ENCODE measurements around the gene LRCOL1.
"Not testable (repeated sequence)": the region's sequence is repeated elsewhere in the genome, so short reads cannot be mapped to it uniquely, and the experiment has no call there.

The LRCOL1 gene

GRCh38 chr12:132600048-132601032, 10.0 kb downstream of the LRCOL1 start:
- peak; percentile 47 for DNase-seq

- not testable (repeated sequence) for DNase-seq
Measured at GRCh38 chr12:132599502-132599901, 10.9 kb downstream of the LRCOL1 start.

DNA sequence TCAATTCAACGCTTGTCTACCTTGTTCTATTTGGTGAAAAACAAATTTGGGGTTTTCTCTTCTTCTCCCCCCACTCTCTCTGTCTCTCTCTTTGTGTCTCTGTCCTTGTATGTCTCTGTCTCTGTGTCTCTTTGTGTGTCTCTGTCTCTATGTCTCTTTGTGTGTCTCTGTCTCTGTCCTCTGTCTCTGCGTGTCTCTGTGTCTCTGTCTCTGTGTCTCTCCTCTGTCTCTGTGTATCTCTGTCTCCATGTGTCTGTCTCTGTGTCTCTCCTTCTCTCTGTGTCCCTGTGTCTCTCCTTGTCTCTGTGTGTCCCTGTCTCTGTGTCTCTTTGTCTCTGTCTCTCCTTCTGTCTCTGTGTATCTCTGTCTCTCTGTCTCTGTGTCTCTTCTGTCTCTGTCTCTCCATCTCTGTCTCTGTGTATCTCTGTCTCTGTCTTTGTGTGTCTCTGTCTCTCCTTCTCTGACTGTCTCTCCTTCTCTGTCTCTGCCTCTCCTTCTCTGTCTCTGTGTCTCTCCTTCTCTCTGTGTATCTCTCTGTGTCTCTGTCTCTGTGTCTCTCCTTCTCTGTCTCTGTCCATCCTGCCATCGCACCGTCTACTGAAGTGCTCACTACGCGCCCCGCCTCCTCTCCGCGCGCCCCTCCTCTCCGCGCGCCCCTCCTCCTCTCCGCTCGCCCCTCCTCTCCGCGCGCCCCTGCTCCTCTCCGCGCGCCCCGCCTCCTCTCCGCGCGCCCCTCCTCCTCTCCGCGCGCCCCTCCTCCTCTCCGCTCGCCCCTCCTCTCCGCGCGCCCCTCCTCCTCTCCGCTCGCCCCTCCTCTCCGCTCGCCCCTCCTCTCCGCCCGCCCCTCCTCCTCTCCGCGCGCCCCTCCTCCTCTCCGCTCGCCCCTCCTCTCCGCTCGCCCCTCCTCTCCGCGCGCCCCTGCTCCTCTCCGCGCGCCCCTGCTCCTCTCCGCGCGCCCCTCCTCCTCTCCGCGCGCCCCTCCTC, 12.8 kb downstream of the LRCOL1 start:
- DNase-seq: no peak

DNA sequence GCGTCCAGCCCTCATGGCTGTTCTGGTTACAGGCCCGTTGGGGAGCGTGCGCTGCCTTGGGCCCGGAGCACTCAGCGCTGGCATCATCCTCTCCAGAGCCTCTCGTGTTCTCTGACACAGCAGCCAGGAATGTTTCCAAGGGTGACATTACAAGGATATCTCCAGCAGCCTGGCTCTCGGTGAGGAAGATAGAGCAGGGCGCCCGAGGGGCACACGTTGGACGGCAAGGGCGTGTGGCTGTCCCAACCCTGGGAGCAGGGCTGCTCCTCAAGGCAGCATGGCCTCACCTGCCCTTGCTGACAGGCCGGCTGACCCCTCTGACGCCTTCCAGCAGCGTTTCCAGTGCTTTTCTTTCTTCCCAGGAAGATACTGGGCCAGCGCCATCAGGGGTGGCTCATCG, 14.4 kb downstream of the LRCOL1 start:
- no peak for DNase-seq

GRCh38 chr12:132595183-132595582, 15.2 kb downstream of the LRCOL1 start:
- DNase-seq: no peak

GRCh38 chr12:132593938-132594358, 16.4 kb downstream of the LRCOL1 start:
- peak; percentile 85 for DNase-seq

DNA sequence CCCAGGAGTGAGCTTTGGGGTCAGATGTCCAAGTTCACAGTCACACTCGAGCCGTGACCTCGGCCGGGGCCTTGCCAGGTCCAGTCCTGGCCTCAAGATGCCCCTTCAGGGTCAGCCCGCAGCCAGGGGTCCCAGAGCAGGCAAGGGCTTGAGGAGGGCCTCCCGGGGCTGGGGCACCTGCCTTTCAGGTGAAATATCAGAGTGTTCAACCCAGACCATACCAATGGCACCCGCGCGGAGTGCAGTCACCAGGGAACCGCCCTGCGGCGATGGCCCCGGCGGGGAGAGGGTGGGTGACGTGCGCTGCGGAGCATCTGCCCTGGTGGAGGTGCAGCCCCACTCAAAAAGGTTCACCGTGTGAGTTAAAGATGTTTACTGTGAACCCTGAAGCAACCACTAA, 16.9 kb downstream of the LRCOL1 start:
- no peak for DNase-seq

DNA sequence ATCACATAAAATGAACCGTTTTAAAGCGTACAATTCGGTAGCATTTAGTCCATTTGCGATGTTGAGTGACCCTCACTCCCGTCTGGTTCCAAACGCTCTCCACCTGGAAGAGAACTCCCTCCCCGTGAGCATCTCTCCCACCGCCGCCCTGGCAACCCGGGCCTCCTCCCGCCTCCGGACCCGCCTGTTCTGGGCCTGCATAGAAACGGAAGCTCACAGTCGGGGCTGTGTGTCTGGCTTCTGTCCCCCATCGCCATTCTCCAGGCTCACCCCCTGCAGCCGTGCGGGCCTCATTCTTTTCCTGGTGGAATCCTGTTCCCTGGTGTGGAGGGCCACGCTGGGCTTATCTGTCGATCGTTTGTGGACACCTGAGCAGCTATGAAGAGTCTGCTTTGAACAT, 17.3 kb downstream of the LRCOL1 start:
- DNase-seq: no peak

DNA sequence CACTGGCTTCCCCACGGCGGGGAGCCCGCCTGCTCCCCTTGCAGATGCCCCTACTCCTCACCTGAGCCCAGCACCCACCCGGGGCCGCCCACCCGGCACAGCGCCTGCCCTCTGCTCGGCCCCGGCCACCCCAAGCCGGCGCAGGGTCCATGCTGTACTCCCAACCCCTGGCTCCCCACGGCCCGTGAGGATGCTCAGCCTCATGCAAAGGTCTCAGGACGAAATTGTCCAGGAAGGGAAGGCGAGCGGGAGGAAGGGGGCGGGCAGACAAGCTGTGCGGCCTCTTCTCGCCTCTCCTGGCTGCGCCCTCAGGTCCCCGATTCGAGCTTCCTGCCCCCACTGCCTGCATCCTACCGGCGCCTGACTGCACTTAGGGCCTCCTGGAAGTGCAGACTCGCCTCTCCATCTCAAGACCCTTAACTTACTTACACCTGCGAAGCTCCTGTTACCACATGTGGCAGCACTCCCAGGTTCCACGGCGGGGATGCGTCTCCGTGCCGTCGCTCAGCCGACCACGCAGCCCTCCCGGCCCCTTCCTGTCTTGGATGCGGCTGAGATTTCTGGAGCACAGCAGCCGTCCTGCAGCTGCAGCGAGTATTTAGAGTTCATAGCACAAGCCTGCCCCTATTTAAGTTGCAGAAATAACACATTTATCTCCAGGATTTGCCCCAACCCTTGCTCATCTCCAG, 18.0 kb downstream of the LRCOL1 start:
- no peak for DNase-seq

DNA sequence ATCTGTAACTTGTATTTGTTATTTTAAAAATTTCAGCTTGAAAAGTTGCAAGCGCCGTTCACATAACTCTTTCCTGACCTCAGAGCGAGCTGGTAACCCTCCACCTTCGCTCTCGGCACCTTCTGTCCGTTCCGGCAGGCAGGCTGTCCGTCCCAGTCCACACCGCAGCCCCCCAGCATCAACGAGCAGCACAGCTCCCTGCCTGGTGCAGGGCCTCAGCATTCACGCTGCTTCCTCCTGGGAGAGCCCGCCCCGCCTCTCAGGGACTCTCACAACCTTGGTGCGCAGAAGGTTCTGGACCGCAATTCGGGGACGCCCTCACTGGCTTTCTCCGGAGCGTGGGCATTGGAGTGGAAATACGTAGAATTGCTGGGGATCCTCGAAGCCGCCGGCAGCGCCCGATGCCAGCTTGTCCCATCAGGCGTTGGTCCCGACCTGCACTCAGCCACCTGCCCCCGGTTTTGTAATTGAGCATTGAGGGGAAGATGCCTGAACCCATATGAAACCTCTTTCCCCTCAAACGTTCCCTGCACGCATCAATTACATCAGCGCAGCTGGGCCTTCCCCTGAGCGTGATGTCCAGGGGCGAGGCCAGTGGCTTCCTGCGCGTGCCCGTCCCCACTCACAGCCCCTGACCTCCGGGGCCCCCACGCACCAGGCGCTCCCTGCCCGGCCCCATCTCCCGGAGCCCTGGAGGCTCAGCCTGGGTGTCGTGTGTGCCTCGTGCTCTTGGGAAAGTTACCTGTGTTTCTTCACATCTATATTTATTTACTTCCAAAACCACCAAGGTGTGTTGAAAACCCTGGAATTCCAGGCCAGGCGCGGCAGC, 19.1 kb downstream of the LRCOL1 start:
- DNase-seq: no peak

DNA sequence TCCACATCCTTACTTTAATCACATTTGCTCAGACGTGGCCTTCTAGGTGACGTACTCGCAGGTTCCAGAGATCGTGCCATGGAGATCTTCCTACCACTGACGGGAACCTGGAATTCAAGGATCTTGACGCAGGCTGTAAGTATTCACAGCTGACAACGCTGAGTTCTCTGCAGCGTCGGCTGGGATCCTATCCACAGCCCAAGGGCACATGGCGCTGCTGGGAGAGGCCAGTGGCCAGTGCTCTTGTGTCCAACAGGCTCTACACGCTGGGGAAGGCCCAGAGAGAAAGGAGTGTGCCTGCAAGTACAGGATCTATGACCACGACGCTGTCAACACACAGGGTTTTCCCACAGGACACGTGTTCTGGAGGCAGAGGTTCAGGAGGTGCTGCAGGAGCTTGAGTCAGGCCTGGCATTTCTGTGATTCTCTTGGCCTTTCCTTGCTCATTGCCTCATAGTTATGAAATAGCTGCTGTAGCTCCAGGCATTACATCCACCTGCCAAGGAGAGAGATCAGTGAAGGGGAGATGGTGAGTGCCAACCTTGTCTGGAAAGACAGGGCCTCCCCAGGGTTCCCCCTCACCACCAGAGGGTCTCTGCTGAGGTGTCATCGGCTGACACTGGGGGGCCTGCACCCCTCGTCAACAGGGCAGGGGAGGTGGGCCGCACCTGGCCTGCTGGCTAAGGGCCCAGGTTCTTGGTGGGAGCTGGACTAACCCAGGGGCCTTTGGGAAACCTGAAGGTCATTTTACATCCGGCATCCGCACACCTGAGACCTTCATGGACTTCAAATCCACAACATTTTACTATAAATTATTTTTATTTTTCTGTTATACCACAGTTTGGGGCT, 21.3 kb downstream of the LRCOL1 start:
- DNase-seq: no peak

DNA sequence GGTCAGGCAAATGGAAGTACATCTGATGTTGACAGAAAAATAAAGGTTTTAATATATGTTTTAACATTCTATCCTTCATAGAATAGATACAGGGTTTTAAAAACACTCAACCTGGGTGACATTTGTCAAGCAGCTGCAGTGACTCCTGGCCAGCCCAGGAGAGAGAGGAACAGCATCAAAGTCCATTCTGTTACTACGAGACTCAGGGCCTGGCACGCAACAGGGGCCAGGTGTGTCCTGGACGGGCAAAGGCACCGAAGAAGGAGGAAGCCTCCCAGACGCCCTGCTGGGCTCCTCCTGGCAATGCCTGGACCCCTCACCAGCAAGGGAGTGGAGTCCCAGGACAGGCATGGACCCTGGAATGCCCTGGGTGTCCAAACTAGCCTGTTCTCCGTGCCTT, 22.1 kb downstream of the LRCOL1 start:
- DNase-seq: no peak

DNA sequence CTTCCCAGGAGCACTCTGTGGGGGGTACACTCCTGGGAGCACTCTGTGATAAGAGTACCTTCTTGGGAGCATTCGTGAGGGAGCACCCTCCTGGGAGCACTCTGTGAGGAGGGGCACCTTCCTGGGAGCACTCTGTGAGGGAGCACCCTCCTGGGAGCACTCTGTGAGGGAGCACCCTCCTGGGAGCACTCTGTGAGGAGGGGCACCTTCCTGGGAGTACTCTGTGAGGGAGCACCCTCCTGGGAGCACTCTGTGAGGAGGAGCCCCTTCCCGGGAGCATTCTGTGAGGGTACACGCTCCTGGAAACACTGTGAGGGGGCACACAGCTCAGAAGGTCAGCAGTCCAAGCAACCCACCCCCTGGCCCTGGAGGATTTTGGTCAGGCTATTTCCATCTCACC, 22.6 kb downstream of the LRCOL1 start:
- no peak for DNase-seq

- DNase-seq: no peak
Measured at GRCh38 chr12:132586929-132587328, 23.5 kb downstream of the LRCOL1 start.

GRCh38 chr12:132585177-132585576, 25.2 kb downstream of the LRCOL1 start:
- no peak for DNase-seq

GRCh38 chr12:132584429-132584828, 26.0 kb downstream of the LRCOL1 start:
- no peak for DNase-seq

GRCh38 chr12:132583736-132584135, 26.6 kb downstream of the LRCOL1 start:
- DNase-seq: no peak

- DNase-seq: no peak
Measured at GRCh38 chr12:132583411-132583710, 27.0 kb downstream of the LRCOL1 start.

GRCh38 chr12:132582582-132583410, 27.6 kb downstream of the LRCOL1 start:
- no peak for DNase-seq

GRCh38 chr12:132582058-132582420, 28.3 kb downstream of the LRCOL1 start:
- DNase-seq: no peak
